Measurements from ENCODE around the gene IER5. TPM values are rescaled to one million over a fixed set of nuclear protein-coding genes. Genes with fewer than 3 reads are reported as not detected.

Gene IER5
- total RNA-seq, 1 experiment from 2014 or later = 47.5 TPM

GRCh38 chr1:181080556-181080955 is 7.9 kb upstream of the IER5 start:
- Mint-ChIP-seq H3K36me3 (ENCODE audit: insufficient read depth, unreplicated experiment) (no peaks in the 10 kb centered on the region), H3K27ac (ENCODE audit: low read depth, unreplicated experiment) (no peak overlapping the region), H3K4me3 (ENCODE audit: unreplicated experiment) (no peak overlapping the region), H3K4me1 (ENCODE audit: insufficient read depth, unreplicated experiment) (peaks cover 25% of the 10 kb centered on the region), H3K9me3 (ENCODE audit: unreplicated experiment) (no peaks in the 10 kb centered on the region), H3K27me3 (ENCODE audit: insufficient read depth, unreplicated experiment) (no peaks in the 10 kb centered on the region)
- no peak for TF ChIP-seq CTCF (IDR thresholded peaks at IDR 0.05; ENCODE audit: unreplicated experiment)
- DNase-seq (ENCODE audit: unreplicated experiment) = no peak
- ChIA-PET POLR2A (interaction anchor here (0.8 to 2.6 kb wide), 6 partner anchors 11 to 59 kb away, joined by 3 to 18 read pairs (median 4); no protein-coding TSS in a partner anchor), CTCF (interaction anchor here (0.8 to 4.4 kb wide), 5 partner anchors 12 to 163 kb away, joined by 3 to 32 read pairs (median 4); no protein-coding TSS in a partner anchor)
- intact Hi-C loops (cut with micrococcal nuclease) = no loop called here
- no TSS peak for BruUV-seq (replicated peaks)

GRCh38 chr1:181081395-181081794 is 7.1 kb upstream of the IER5 start:
- peaks cover 31% of the 10 kb centered on the region for H3K4me1 Mint-ChIP-seq (ENCODE audit: insufficient read depth, unreplicated experiment)
- BruUV-seq (replicated peaks) = no TSS peak
- no peak overlapping the region for H3K27ac Mint-ChIP-seq (ENCODE audit: low read depth, unreplicated experiment)
- ChIA-PET CTCF (interaction anchor here (0.8 to 4.4 kb wide), 4 partner anchors 43 to 164 kb away, joined by 3 to 32 read pairs (median 4); no protein-coding TSS in a partner anchor), POLR2A (interaction anchor here (0.8 to 2.6 kb wide), 5 partner anchors 10 to 59 kb away, joined by 3 to 18 read pairs (median 4); no protein-coding TSS in a partner anchor)
- no peaks in the 10 kb centered on the region for H3K9me3 Mint-ChIP-seq (ENCODE audit: unreplicated experiment)
- no peaks in the 10 kb centered on the region for H3K36me3 Mint-ChIP-seq (ENCODE audit: insufficient read depth, unreplicated experiment)
- no peak for TF ChIP-seq CTCF (IDR thresholded peaks at IDR 0.05; ENCODE audit: unreplicated experiment)
- intact Hi-C loops (cut with micrococcal nuclease) = no loop called here
- DNase-seq (ENCODE audit: unreplicated experiment) = no peak
- no peaks in the 10 kb centered on the region for H3K27me3 Mint-ChIP-seq (ENCODE audit: insufficient read depth, unreplicated experiment)
- H3K4me3 Mint-ChIP-seq (ENCODE audit: unreplicated experiment) = no peak overlapping the region

- ChIA-PET CTCF (interaction anchor here (0.6 to 12.1 kb wide), 13 partner anchors 9 to 582 kb away, joined by 3 to 215 read pairs (median 3); no protein-coding TSS in a partner anchor), POLR2A (interaction anchor here (0.9 to 29.0 kb wide), 5 partner anchors 12 to 62 kb away, joined by 3 to 1371 read pairs (median 8); partner anchors contain the start of genes MR1 and STX6)
- peak; percentile 37 for TF ChIP-seq CTCF (IDR thresholded peaks at IDR 0.05; ENCODE audit: unreplicated experiment)
- intact Hi-C loops (cut with micrococcal nuclease) = loop anchor here (1.0 kb wide), 2 partner anchors 58 to 82 kb away; no protein-coding TSS in a partner anchor
- Mint-ChIP-seq H3K27me3 (ENCODE audit: insufficient read depth, unreplicated experiment) (no peaks in the 10 kb centered on the region), H3K27ac (ENCODE audit: low read depth, unreplicated experiment) (no peak overlapping the region), H3K4me3 (ENCODE audit: unreplicated experiment) (no peak overlapping the region), H3K36me3 (ENCODE audit: insufficient read depth, unreplicated experiment) (peaks cover 14% of the 10 kb centered on the region), H3K9me3 (ENCODE audit: unreplicated experiment) (no peaks in the 10 kb centered on the region), H3K4me1 (ENCODE audit: insufficient read depth, unreplicated experiment) (peaks cover 28% of the 10 kb centered on the region)
- no TSS peak for BruUV-seq (replicated peaks)
- peak; percentile 79 for DNase-seq (ENCODE audit: unreplicated experiment)
Measured at GRCh38 chr1:181083842-181084605, 4.5 kb upstream of the IER5 start.

- Mint-ChIP-seq H3K9me3 (ENCODE audit: unreplicated experiment) (no peaks in the 10 kb centered on the region), H3K4me1 (ENCODE audit: insufficient read depth, unreplicated experiment) (peaks cover 23% of the 10 kb centered on the region)
- POLR2A ChIA-PET = interaction anchor here (1.2 to 29.0 kb wide), 4 partner anchors 29 to 62 kb away, joined by 4 to 1371 read pairs (median 158); partner anchors contain the start of genes MR1 and STX6
Measured at GRCh38 chr1:181084606-181084969, 3.9 kb upstream of the IER5 start.

More at GRCh38 chr1:181084606-181084969, 3.9 kb upstream of the IER5 start:
- no peak for TF ChIP-seq CTCF (IDR thresholded peaks at IDR 0.05; ENCODE audit: unreplicated experiment)
- Mint-ChIP-seq H3K27ac (ENCODE audit: low read depth, unreplicated experiment) (no peak overlapping the region), H3K4me3 (ENCODE audit: unreplicated experiment) (no peak overlapping the region), H3K36me3 (ENCODE audit: insufficient read depth, unreplicated experiment) (peaks cover 18% of the 10 kb centered on the region), H3K27me3 (ENCODE audit: insufficient read depth, unreplicated experiment) (no peaks in the 10 kb centered on the region)
- CTCF ChIA-PET = interaction anchor here (0.7 to 12.1 kb wide), 7 partner anchors 42 to 82 kb away, joined by 4 to 215 read pairs (median 8); no protein-coding TSS in a partner anchor
- no TSS peak for BruUV-seq (replicated peaks)
- intact Hi-C loops (cut with micrococcal nuclease) = loop anchor here (1.0 kb wide), 2 partner anchors 58 to 82 kb away; no protein-coding TSS in a partner anchor
- DNase-seq (ENCODE audit: unreplicated experiment) = no peak

All from MCF 10A (cell line).